ENCODE data around the gene BTLA. TPM values are rescaled to one million over a fixed set of nuclear protein-coding genes. Genes with fewer than 3 reads are reported as not detected.
A peak's percentile ranks its signal among the peaks of the same experiment; 100 is the strongest.

The BTLA gene
- total and polyA plus RNA-seq, 2 of the 8 experiments (the other 6 are each of a cell fraction or from before 2014, with no cell fraction given): not detected

DNA sequence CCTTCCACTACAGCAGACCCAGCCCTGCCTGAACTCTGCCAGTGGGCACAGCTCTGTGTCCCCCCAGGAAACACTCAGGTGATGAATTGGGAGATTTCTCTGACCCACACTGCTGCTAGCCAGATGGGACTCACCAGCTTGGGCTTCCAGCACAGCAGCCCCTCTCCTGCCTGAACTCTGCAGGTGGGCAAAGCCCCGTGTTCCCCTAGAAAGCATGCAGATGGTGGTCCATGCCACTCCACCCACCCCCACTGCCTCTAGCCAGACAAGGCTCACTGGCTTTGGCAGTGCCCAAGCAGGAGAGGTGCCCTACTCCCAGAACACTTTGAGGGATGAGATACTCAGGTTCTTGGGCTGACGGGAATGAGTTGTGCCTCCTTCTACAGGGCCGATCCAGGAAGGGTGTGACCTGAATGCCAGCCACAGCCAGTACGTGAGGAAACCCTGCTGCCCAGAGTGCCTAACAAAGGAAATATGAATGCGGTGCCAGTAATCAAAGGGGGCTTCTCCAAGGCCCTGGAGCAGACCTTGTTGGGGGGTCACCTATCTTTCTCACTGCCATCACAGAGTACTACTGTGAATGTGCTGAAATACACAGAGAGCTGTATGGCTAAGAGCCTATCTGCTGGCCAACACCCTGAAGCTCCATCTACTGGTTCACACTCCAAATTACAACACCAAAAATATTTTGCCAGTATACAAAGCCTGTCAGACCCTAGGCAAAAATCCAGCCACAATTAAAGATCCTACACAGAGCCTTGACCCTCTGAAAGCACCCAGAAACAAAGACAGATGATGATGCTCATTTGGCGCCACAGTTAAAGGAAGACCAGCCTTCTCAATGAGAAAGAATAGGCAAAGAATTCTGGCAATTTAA is 61.9 kb downstream of the BTLA start (continued):
- no peak for TF ChIP-seq CHD7 (IDR thresholded peaks at IDR 0.05; ENCODE audit: insufficient replicate concordance, low read length)
- TF ChIP-seq CTCF (IDR thresholded peaks at IDR 0.05; ENCODE audit: control extremely low read depth in 1 of 3, insufficient read depth in 1 of 3, low read depth in 1 of 3, low read length in 3 of 3): peak in 2 of 3 experiments; percentile 73 to 77; a peak in 3 of 4 replicates
- no peak for TF ChIP-seq MAFK (IDR thresholded peaks at IDR 0.05; ENCODE audit: low read depth, low read length)
- no peak for TF ChIP-seq GABPA (IDR thresholded peaks at IDR 0.05; ENCODE audit: borderline replicate concordance, insufficient read depth, low read length)
- no peak for TF ChIP-seq SP2 (IDR thresholded peaks at IDR 0.05; ENCODE audit: low read length)
- no peak for TF ChIP-seq BRCA1 (IDR thresholded peaks at IDR 0.05; ENCODE audit: low read depth, low read length)

Data from H1 (cell line).